Measurements from ENCODE around the gene UNC93B1.
"Not testable (repeated sequence)": the region's sequence is repeated elsewhere in the genome, so short reads cannot be mapped to it uniquely, and the experiment has no call there.

Gene UNC93B1

DNA sequence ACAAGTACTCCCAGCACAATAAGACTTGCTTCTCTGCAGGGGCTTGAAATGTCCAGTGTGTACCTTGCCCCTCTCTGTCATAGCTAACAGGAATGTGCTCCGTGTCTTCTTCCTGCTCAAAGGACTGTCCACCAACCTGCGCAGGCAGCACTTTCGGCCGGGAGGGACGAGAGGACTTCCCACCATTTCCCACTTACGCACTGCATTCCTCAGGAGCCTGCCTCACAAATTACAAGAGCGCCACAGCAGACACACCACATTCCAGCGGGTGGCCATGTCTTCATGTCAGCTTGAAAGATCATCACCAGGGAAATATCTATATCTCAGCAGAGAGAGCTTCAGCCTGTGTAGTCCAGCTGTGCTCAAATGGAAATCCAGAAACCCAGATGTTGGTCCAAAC is 53.2 kb downstream of the UNC93B1 start:
- not testable (repeated sequence) for H2AFZ ChIP-seq (ENCODE audit: low read length); H3K4me2 ChIP-seq (ENCODE audit: low read depth, low read length, poor library complexity, severe bottlenecking)

GRCh38 chr11:67947785-67948184 is 56.1 kb downstream of the UNC93B1 start:
- not testable (repeated sequence) for H3K36me3 ChIP-seq (ENCODE audit: insufficient read depth, low read length); H3F3A ChIP-seq (ENCODE audit: low read depth); H4K20me1 ChIP-seq (ENCODE audit: insufficient read depth, low read length, poor library complexity, severe bottlenecking); H2AFZ ChIP-seq (ENCODE audit: low read length); H3K4me2 ChIP-seq (ENCODE audit: low read depth, low read length, poor library complexity, severe bottlenecking); H3K9me2 ChIP-seq (replicated peaks; ENCODE audit: low read depth, low read length); H3K4me3 ChIP-seq (ENCODE audit: low read length, poor library complexity, severe bottlenecking); H3K4me1 ChIP-seq (ENCODE audit: insufficient read depth, low read length, poor library complexity, severe bottlenecking); H3K9ac ChIP-seq (ENCODE audit: low read depth, low read length, poor library complexity, severe bottlenecking); H3K9me3 ChIP-seq (ENCODE audit: insufficient read depth, low read depth, low read length); H3K27me3 ChIP-seq (ENCODE audit: insufficient read depth, low read length, poor library complexity, severe bottlenecking); H3K79me2 ChIP-seq (ENCODE audit: insufficient read depth, low read length)

More for the DNA sequence above, 53.2 kb downstream of the UNC93B1 start:
- H3F3A ChIP-seq (ENCODE audit: low read depth); H3K4me3 ChIP-seq (ENCODE audit: low read length, poor library complexity, severe bottlenecking); H4K20me1 ChIP-seq (ENCODE audit: insufficient read depth, low read length, poor library complexity, severe bottlenecking); H3K27me3 ChIP-seq (ENCODE audit: insufficient read depth, low read length, poor library complexity, severe bottlenecking); H3K9me2 ChIP-seq (replicated peaks; ENCODE audit: low read depth, low read length); H3K9ac ChIP-seq (ENCODE audit: low read depth, low read length, poor library complexity, severe bottlenecking); H3K36me3 ChIP-seq (ENCODE audit: insufficient read depth, low read length); H3K79me2 ChIP-seq (ENCODE audit: insufficient read depth, low read length); H3K4me1 ChIP-seq (ENCODE audit: insufficient read depth, low read length, poor library complexity, severe bottlenecking); H3K9me3 ChIP-seq (ENCODE audit: insufficient read depth, low read depth, low read length): not testable (repeated sequence)

GRCh38 chr11:67946403-67946802 is 57.5 kb downstream of the UNC93B1 start:
- not testable (repeated sequence) for H4K20me1 ChIP-seq (ENCODE audit: insufficient read depth, low read length, poor library complexity, severe bottlenecking); H3K79me2 ChIP-seq (ENCODE audit: insufficient read depth, low read length); H3K9ac ChIP-seq (ENCODE audit: low read depth, low read length, poor library complexity, severe bottlenecking)

GRCh38 chr11:67943406-67943805 is 60.5 kb downstream of the UNC93B1 start:
- not testable (repeated sequence) for H4K20me1 ChIP-seq (ENCODE audit: insufficient read depth, low read length, poor library complexity, severe bottlenecking); H3F3A ChIP-seq (ENCODE audit: low read depth); H3K9me2 ChIP-seq (replicated peaks; ENCODE audit: low read depth, low read length); H3K27me3 ChIP-seq (ENCODE audit: insufficient read depth, low read length, poor library complexity, severe bottlenecking); H3K9ac ChIP-seq (ENCODE audit: low read depth, low read length, poor library complexity, severe bottlenecking); H3K9me3 ChIP-seq (ENCODE audit: insufficient read depth, low read depth, low read length); H3K4me2 ChIP-seq (ENCODE audit: low read depth, low read length, poor library complexity, severe bottlenecking); H3K79me2 ChIP-seq (ENCODE audit: insufficient read depth, low read length); H3K36me3 ChIP-seq (ENCODE audit: insufficient read depth, low read length); H2AFZ ChIP-seq (ENCODE audit: low read length); H3K4me3 ChIP-seq (ENCODE audit: low read length, poor library complexity, severe bottlenecking); H3K4me1 ChIP-seq (ENCODE audit: insufficient read depth, low read length, poor library complexity, severe bottlenecking)
- 0 out of 2 replicates have a peak, but pooled peaks have one; percentile 15 for TF ChIP-seq CTCF (conservative IDR thresholded peaks at IDR 0.05; ENCODE audit: low read length)

More at GRCh38 chr11:67946403-67946802, 57.5 kb downstream of the UNC93B1 start:
- not testable (repeated sequence) for H3K9me3 ChIP-seq (ENCODE audit: insufficient read depth, low read depth, low read length); H3K9me2 ChIP-seq (replicated peaks; ENCODE audit: low read depth, low read length); H3F3A ChIP-seq (ENCODE audit: low read depth); H3K36me3 ChIP-seq (ENCODE audit: insufficient read depth, low read length); H3K4me2 ChIP-seq (ENCODE audit: low read depth, low read length, poor library complexity, severe bottlenecking); H2AFZ ChIP-seq (ENCODE audit: low read length); H3K4me1 ChIP-seq (ENCODE audit: insufficient read depth, low read length, poor library complexity, severe bottlenecking); H3K4me3 ChIP-seq (ENCODE audit: low read length, poor library complexity, severe bottlenecking); H3K27me3 ChIP-seq (ENCODE audit: insufficient read depth, low read length, poor library complexity, severe bottlenecking)

All from Loucy (cell line).